GM20000 (cell line): ENCODE data around the gene MBD3.

Experiments used
- DNase-seq: peaks from one replicate; pipeline ENCODE4 v3.0.0; 2012; ENCODE audit warnings: low spot score
- CTCF ChIP-seq: IDR thresholded peaks from 2 replicates; pipeline ENCODE4 v1.5.1; 2012; ENCODE audit warnings: mild to moderate bottlenecking, control low read depth; ENCODE audit errors: extremely low read depth, missing control alignments

The MBD3 gene

GRCh38 chr19:1618157-1619093, 25.8 kb upstream of the MBD3 start:
- peak; percentile 21 for TF ChIP-seq CTCF
- DNase-seq, result peak; percentile 83

GRCh38 chr19:1616875-1617274, 24.2 kb upstream of the MBD3 start:
- peak; percentile 29 for DNase-seq
- TF ChIP-seq CTCF, result no peak

GRCh38 chr19:1616396-1616795, 23.7 kb upstream of the MBD3 start:
- no peak for TF ChIP-seq CTCF
- DNase-seq, result no peak

GRCh38 chr19:1615156-1615765, 22.6 kb upstream of the MBD3 start:
- TF ChIP-seq CTCF, result no peak
- DNase-seq, result no peak

- no peak for TF ChIP-seq CTCF
- no peak for DNase-seq
Observed at GRCh38 chr19:1613808-1614570, 21.3 kb upstream of the MBD3 start.

- DNase-seq, result peak; percentile 10
- TF ChIP-seq CTCF, result no peak
Observed at GRCh38 chr19:1613146-1613545, 20.5 kb upstream of the MBD3 start.
